ENCODE measurements around the gene CLPX.

The CLPX gene

GRCh38 chr15:65209701-65210643 lies 24.8 kb upstream of the CLPX start:
- no peak for TF ChIP-seq CTCF (IDR thresholded peaks at IDR 0.05; ENCODE audit: low read depth, low read length)
- H3K27me3 ChIP-seq (ENCODE audit: insufficient read depth, low read depth, severe bottlenecking): no peaks in the 10 kb centered on the region
- H3K9me3 ChIP-seq (ENCODE audit: severe bottlenecking): no peaks in the 10 kb centered on the region
- DNase-seq: no peak
- no peaks in the 10 kb centered on the region for H3K36me3 ChIP-seq
- no peak overlapping the region for H3K27ac ChIP-seq
- H3K4me3 ChIP-seq (ENCODE audit: low read depth, low read length): no peak overlapping the region

DNA sequence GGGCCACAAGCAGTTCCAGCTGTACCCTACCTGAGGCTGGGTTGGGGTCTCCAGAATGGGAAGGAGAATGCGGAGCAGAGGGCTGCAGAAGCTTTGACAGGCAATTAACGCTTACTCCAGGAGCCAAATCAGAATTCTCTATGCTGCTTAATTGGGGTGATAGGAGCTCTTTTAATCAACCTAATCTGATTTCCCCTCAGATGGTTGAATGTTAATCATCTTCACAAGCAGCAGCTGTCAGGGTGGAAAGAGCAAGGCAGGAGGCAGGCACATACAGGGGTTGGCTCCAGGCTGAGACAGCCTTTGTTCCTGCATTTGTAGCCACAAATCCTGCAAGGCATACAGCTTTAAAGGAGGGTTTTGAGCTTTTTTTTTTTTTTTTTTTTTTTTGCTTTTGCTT lies 23.5 kb upstream of the CLPX start:
- TF ChIP-seq CTCF (IDR thresholded peaks at IDR 0.05; ENCODE audit: low read depth, low read length): no peak
- peak; percentile 55 for DNase-seq

DNA sequence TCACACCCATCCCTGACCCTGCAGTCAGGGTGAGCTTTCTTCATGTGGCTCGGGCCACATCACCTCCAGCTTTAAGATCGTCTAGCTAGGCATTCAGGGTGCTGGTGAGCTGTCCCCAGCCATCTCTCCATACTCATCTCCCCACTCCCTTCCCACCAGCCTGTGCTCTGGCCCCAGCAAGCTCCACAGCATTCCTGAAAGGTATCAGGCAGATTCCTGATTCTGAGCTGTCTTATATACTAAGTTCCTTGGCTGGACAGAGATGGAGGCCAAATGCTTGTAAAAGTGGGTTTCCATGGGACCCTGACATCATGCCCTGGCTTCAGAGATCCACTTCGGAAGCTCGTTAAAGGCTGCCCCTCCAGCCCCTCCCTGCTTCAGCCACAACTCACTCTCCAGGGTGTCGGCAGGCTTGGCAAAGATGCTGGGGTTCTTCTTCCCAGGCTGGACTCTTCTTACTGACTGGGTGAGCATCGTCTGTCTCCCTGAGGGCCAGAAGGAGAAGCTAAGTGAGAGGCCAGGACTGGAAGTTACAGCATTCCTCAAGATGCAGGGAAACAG lies 22.2 kb upstream of the CLPX start:
- no peak for DNase-seq
- Histone ChIP-seq H3K27ac (no peak overlapping the region), H3K4me3 (ENCODE audit: low read depth, low read length) (no peak overlapping the region), H3K9me3 (ENCODE audit: severe bottlenecking) (no peaks in the 10 kb centered on the region), H3K27me3 (ENCODE audit: insufficient read depth, low read depth, severe bottlenecking) (no peaks in the 10 kb centered on the region), H3K36me3 (no peaks in the 10 kb centered on the region)
- no peak for TF ChIP-seq CTCF (IDR thresholded peaks at IDR 0.05; ENCODE audit: low read depth, low read length)

More for the DNA sequence above, 23.5 kb upstream of the CLPX start:
- H3K4me3 ChIP-seq (ENCODE audit: low read depth, low read length): no peak overlapping the region
- H3K27ac ChIP-seq: peak overlapping the region; percentile 30
- H3K27me3 ChIP-seq (ENCODE audit: insufficient read depth, low read depth, severe bottlenecking): no peaks in the 10 kb centered on the region
- H3K9me3 ChIP-seq (ENCODE audit: severe bottlenecking): no peaks in the 10 kb centered on the region
- no peaks in the 10 kb centered on the region for H3K36me3 ChIP-seq

DNA sequence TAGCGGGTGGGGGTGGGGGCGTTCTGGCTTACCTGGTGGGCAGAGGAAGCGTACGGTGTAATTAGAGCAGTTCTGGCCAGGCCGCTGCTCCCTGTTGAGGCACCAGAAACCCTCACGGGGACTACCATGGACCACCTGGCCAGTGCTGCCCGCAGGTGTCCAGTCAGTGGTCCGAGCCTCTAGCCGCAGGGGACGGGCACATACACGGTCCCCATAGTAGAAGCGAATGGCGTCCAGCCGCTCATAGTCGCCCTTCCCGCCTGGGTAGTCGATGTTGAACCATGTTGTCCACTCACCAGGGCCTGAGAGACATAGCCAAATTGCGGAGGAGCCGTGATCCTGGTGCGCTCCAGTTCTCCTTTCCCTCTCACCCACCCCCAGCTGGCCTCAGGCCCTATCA lies 21.6 kb upstream of the CLPX start:
- no peak for TF ChIP-seq CTCF (IDR thresholded peaks at IDR 0.05; ENCODE audit: low read depth, low read length)
- Histone ChIP-seq H3K9me3 (ENCODE audit: severe bottlenecking) (no peaks in the 10 kb centered on the region), H3K27ac (no peak overlapping the region), H3K27me3 (ENCODE audit: insufficient read depth, low read depth, severe bottlenecking) (no peaks in the 10 kb centered on the region), H3K36me3 (no peaks in the 10 kb centered on the region), H3K4me3 (ENCODE audit: low read depth, low read length) (no peak overlapping the region)
- no peak for DNase-seq

GRCh38 chr15:65204931-65205660 lies 20.0 kb upstream of the CLPX start:
- no peaks in the 10 kb centered on the region for H3K9me3 ChIP-seq (ENCODE audit: severe bottlenecking)
- no peak for TF ChIP-seq CTCF (IDR thresholded peaks at IDR 0.05; ENCODE audit: low read depth, low read length)
- no peak overlapping the region for H3K4me3 ChIP-seq (ENCODE audit: low read depth, low read length)
- no peaks in the 10 kb centered on the region for H3K36me3 ChIP-seq
- no peaks in the 10 kb centered on the region for H3K27me3 ChIP-seq (ENCODE audit: insufficient read depth, low read depth, severe bottlenecking)
- no peak for DNase-seq
- no peak overlapping the region for H3K27ac ChIP-seq

Data from WERI-Rb-1 (cell line).